ENCODE results near the gene PROM2. TPM values are rescaled to one million over a fixed set of nuclear protein-coding genes. Genes with fewer than 3 reads are reported as not detected.

The PROM2 gene
- polyA plus RNA-seq, 1 donor (not counting 4 experiments of a cell fraction or from before 2014, with no cell fraction given): 11.4 TPM

DNA sequence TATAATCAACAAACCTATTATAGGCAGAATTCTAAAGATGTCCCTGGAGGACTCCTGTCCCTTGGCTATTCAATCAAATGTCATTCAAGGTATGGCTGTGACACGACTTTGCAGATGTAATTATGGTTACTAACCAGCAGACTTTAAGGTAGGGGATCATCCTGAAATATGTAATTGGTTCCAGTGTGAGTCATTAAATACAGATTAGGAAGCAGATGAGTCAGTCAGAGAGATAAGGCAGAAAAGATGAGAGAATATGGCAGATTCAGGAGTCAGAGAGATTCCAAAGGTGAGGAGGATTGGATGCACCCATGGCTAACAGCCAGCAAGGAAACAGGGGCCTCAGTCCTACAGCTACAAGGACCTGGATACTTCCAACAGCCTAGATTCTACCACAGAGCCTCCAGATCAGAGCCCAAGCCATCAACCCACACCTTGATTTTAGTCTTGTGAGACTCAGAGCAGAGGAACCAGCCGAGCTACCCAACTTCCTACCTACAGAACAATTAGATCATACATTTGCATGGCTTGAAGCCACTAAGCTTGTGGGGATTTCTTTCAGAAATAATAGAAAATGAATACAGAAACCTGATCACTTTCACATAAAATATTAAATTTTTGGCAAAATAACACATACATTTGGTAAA lies 11.2 kb upstream of the PROM2 start:
- no peak for DNase-seq (ENCODE audit: low read depth, low spot score)
- Histone ChIP-seq H3K27me3 (ENCODE audit: control insufficient read depth, extremely low read depth, insufficient read depth, low read length) (no peaks in the 10 kb centered on the region), H3K4me3 (ENCODE audit: control insufficient read depth in 2 of 3, extremely low read depth in 1 of 3, insufficient read depth in 2 of 3, low read depth in 1 of 3, low read length in 3 of 3) (no peak overlapping the region), H3K4me2 (ENCODE audit: control insufficient read depth, extremely low read depth, insufficient read depth, low read depth, low read length) (peak overlapping the region; percentile 29), H3K9me3 (ENCODE audit: control insufficient read depth, low read depth, low read length) (no peaks in the 10 kb centered on the region), H2AFZ (ENCODE audit: control insufficient read depth, low read length) (peak overlapping the region; percentile 90), H3K4me1 (ENCODE audit: control insufficient read depth, extremely low read depth, insufficient read depth, low read length) (peaks cover 37% of the 10 kb centered on the region), H3K9ac (ENCODE audit: control insufficient read depth, extremely low read depth, insufficient read depth, low read length) (no peak overlapping the region), H4K20me1 (ENCODE audit: control insufficient read depth, extremely low read depth, insufficient read depth, low read length) (no peaks in the 10 kb centered on the region), H3K79me2 (ENCODE audit: control insufficient read depth, insufficient read depth, low read length) (no peaks in the 10 kb centered on the region), H3K9me1 (ENCODE audit: control insufficient read depth, extremely low read depth, insufficient read depth, low read length) (no peaks in the 10 kb centered on the region), H3K36me3 (ENCODE audit: control insufficient read depth in 2 of 2, extremely low read depth in 1 of 2, insufficient read depth in 2 of 2, low read length in 2 of 2) (no peaks in the 10 kb centered on the region), H3K27ac (ENCODE audit: control insufficient read depth, insufficient read depth, low read length) (peak overlapping the region; percentile 44)
- no peak for TF ChIP-seq CTCF (optimal IDR thresholded peaks at IDR 0.05 in 1 of 3, IDR thresholded peaks at IDR 0.05 in 1 of 3, conservative IDR thresholded peaks at IDR 0.05 in 1 of 3; ENCODE audit: extremely low read depth in 1 of 3, insufficient read depth in 2 of 3, low read length in 3 of 3)
- no peak for TF ChIP-seq EZH2 (IDR thresholded peaks at IDR 0.05; ENCODE audit: low read length)
- dilution Hi-C loops (cut with MboI; ENCODE audit: extremely low pct_ligation_motif_present, low sequenced_read_pairs): no loop called here
- peak; percentile 92 for FAIRE-seq

- Histone ChIP-seq H3K4me3 (ENCODE audit: control insufficient read depth in 2 of 3, extremely low read depth in 1 of 3, insufficient read depth in 2 of 3, low read depth in 1 of 3, low read length in 3 of 3) (no peak overlapping the region), H2AFZ (ENCODE audit: control insufficient read depth, low read length) (no peak overlapping the region), H3K9ac (ENCODE audit: control insufficient read depth, extremely low read depth, insufficient read depth, low read length) (no peak overlapping the region), H3K4me2 (ENCODE audit: control insufficient read depth, extremely low read depth, insufficient read depth, low read depth, low read length) (no peak overlapping the region), H3K27ac (ENCODE audit: control insufficient read depth, insufficient read depth, low read length) (no peak overlapping the region), H3K27me3 (ENCODE audit: control insufficient read depth, extremely low read depth, insufficient read depth, low read length) (no peaks in the 10 kb centered on the region), H4K20me1 (ENCODE audit: control insufficient read depth, extremely low read depth, insufficient read depth, low read length) (no peaks in the 10 kb centered on the region), H3K36me3 (ENCODE audit: control insufficient read depth in 2 of 2, extremely low read depth in 1 of 2, insufficient read depth in 2 of 2, low read length in 2 of 2) (no peaks in the 10 kb centered on the region), H3K79me2 (ENCODE audit: control insufficient read depth, insufficient read depth, low read length) (no peaks in the 10 kb centered on the region), H3K9me1 (ENCODE audit: control insufficient read depth, extremely low read depth, insufficient read depth, low read length) (no peaks in the 10 kb centered on the region), H3K9me3 (ENCODE audit: control insufficient read depth, low read depth, low read length) (no peaks in the 10 kb centered on the region), H3K4me1 (ENCODE audit: control insufficient read depth, extremely low read depth, insufficient read depth, low read length) (peaks cover 31% of the 10 kb centered on the region)
- FAIRE-seq (no peak), DNase-seq (ENCODE audit: low read depth, low spot score) (no peak)
- TF ChIP-seq CTCF (optimal IDR thresholded peaks at IDR 0.05 in 1 of 3, IDR thresholded peaks at IDR 0.05 in 1 of 3, conservative IDR thresholded peaks at IDR 0.05 in 1 of 3; ENCODE audit: extremely low read depth in 1 of 3, insufficient read depth in 2 of 3, low read length in 3 of 3) (no peak), EZH2 (IDR thresholded peaks at IDR 0.05; ENCODE audit: low read length) (no peak)
- dilution Hi-C loops (cut with MboI; ENCODE audit: extremely low pct_ligation_motif_present, low sequenced_read_pairs): no loop called here
These were observed 9.6 kb upstream of the PROM2 start for GRCh38 chr2:95264624-95265023.

Measured in keratinocyte (primary cell).